Stimulated activated CD8-positive, alpha-beta memory T cell treated with anti-CD3 and anti-CD28 coated beads, Interleukin-12 subunit alpha, Interleukin-12 subunit beta, amount 100 ng/mL, for 1 hour (primary cell): Measurements from ENCODE around the gene LOXL4.

Source experiments
- DNase-seq: peaks from one replicate; pipeline ENCODE4 v3.0.0-alpha.2; 2020; ENCODE audit warnings: low read depth

LOXL4 gene

DNA sequence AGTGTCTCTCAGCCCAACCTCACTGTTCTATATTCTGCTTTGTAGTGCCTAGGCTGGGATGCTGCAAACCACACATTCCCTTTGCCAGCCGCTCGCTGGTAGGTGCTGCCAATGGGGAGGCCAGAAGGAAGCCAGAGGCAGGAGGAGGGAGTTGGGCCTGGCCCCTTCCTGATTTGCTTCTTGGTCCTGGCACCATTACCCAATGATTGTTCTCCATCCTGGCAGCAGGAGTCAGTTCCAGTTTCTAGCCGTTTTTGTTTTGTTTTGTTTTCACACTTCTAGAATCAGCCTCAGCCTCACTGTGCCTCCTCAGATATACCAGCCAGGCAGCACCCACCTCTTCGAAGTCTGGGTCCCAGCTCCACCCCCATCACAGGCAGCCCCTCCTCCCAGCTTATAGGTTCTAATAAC, 27.4 kb upstream of the LOXL4 start:
- no peak for DNase-seq

DNA sequence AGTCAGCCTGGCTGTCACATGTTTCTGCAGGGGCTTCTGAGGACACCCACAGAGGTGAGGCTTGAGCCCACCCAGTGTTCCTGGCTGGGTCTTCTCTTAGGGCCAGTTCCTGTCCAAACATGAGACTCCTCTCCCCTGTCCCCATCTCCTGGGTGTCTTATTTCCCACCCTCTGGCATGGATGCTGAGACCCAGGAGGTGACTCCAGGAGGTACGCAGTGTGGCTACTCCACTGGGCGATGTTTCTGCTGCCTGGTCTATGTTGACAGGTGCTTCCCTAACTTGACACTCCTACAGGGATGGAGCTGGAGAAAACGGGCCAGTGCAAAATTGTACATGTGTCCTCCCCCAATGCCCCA, 26.3 kb upstream of the LOXL4 start:
- no peak for DNase-seq

DNA sequence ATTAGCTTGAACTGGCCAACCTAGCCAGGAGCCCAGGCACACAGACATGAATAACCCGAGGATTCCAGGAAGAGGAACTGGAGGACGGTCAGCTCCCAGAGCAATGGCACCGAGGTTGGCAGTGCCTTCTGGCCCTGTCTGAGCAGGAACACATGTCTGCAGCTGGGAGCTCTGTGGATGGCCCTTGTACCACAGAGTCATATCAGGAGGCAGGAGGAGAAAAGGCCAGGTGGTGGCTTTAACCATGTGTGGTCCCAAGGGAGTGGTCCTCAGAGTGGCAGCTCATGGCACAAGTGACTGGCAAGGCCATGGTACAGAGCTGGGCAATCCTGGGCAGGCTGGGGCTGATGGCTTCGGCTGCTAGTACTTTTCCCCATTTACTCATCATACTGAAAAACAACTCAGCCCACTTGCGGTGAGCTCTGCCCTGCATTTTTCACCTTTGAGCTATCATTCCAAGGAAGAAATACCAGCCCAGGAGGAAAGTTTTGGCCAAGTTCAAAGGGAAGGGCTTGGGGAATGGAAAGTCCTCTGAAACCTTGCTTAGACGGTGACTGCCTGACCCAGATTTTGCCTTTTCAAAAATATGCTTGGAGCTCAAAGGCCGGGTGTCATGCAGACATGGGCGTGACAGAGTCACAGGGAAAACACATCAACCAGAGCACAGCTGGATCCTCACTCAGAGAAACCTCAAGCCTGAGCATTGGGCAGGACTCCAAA, 25.7 kb upstream of the LOXL4 start:
- no peak for DNase-seq

DNA sequence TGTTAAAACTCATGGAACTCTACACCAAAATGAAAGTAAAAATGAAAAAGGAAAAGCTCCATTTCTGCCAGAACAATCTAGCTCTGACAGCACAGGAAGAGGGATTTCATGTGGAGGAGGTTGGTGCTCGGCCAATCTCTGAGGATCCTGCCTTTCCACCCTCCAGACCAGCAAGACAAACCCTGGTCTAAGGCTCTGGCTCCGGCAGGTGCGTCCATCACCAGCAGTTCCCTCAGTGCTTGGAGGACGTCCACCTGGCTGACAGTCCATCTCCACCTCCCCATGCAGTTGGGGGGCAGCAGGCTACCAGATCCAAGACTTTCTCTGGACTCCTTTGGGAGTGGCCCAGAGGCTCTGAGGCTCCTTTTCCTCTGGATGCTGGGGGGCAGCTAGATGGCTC, 25.0 kb upstream of the LOXL4 start:
- no peak for DNase-seq

DNA sequence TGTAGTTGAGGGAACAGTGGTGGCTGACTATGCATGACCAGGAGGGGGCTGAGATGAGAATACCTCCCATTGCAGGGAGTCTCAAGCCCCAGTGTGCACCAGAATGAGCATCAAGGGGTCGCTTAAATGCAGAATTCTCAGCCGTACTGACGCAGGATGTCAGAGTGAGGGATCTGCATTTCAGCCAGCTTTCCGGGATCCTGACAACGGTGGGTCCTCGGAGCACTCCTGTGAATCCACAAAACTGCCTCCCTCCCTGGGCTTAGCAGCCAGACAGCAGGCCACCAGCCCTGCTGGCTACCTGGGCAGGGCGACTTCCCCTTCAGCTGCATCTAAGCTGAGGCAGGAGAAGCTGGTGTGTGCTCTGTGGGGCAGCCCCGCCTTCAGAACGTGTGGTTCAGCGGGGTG, 21.8 kb upstream of the LOXL4 start:
- no peak for DNase-seq

DNA sequence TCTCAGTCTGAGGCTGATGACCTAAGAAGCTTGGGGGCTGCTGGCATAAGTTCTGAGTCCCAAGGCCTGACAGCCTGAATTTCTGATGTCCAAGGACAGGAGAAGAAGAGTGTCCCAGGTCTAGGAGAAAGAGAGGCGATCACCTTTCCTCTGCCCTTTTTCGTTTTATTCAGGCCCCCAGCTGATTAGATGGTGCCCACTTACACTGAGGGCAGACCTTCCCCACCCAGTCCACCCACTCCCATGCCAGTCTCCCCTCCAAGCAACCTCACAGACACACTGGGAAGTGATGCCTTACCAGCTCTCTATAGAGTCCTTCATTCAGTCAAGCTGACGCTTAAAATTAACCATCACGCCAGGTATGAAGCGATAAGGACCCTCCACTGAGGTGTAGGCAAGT, 19.3 kb upstream of the LOXL4 start:
- no peak for DNase-seq

DNA sequence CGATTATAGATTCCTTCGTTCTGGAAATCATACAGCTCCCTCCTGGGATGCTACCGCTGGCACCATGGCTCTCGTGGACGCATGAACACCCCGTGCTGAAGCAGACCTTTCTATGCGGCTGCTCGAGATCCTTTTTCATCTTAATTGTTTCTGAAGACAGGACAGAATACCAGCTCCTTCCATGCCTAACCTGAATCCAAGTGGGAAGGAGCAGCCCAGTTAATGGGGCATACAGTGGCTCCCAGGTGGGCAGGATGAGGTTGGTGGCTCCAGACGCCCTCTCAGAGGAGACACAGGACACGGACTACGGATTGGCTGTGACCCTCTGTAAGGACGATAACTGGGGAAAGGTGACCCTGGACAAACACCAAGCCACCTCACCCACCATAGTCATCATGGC, 18.4 kb upstream of the LOXL4 start:
- no peak for DNase-seq

DNA sequence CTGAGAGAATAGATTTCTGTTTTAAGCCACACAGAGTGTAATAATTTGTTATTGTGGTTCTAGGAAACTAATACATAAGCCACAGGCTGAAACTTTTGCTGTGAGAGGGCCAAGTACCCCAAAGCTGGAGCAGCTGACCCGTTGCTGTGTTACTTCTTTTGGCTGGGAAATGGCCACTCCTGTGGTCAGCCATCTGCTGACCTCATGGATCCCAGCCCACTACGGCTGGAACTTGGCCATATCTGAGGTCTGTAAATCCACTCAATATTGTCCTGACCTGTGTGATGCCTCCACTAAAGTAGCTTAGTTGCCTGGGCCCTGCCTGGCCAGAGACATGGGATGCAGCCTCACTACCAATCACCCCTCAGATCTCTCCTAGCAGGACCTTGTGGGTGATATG, 17.4 kb upstream of the LOXL4 start:
- no peak for DNase-seq

DNA sequence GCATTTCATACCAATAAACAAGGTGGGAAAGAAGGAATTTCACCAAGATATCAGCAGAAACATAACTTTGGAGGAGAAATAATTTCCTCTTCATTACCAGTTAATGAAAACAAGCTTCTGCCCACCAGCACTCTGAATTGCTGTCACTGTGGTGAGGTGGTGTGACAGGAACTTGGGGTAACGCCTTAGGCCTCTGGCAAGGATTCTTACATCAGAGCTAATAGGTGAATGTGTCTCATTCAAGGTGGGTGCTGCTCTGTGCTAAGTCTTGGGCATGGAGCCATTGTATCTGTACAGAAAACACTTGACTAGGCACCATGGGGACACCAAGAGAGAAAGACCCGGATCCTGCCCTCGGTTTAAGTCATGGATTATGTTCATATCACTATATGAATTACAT, 8.3 kb upstream of the LOXL4 start:
- DNase-seq, result no peak

DNA sequence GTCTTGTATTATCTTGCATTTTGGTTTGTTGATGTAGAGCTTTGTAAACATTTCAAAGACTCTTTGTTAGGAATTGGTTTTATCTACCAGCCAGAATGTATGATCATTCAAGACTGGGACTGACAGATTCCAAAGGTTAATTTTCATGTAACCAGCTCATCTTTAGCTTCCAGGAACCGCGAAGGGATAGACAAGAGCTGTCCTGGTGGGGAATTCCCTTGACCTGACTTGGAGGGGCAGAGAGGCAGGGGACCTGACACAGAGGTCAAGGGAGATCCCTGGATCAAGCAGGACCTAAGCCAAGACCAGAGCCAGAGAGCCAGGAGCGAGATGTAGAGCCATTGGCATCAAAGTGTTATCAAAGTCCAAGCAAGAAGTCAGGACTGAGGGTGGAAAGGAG, 6.6 kb upstream of the LOXL4 start:
- DNase-seq, result no peak

DNA sequence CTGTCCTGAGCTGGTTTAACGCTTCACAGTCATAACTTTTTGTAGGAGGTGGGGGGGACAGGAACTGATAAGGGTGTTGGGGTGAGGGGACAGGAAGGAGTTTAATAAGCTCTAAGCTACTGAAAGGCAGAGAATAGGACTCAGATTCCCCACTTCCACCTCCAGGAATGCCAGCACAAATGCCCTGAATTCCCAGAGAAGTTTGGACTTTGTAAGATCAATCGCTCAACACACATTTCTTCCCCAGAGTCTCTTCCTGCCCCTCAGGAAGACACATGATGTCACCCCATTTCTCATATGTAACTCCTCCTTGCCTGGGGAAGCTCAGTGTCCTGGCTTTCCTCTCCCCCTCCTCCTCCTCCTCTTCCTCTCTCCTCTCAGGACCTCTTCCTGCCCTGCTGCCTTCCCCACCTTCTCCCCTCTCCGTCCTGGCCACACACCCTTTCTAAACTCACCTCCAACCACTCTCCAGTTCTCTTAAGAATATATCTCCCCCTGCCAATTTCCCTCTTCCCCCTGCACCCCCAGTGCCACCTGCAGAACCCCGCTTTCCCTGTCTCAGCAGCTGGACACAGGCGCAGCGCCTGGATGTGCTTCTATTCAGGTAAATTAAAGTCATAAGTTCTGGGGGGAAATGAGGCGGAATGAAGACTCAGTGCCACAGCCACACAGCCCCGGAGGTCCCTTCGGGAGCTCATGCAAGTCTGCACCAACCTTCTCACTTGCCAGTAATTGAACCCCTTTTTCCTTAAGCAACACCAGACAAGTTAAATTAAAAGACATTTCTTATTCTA, 5.3 kb upstream of the LOXL4 start:
- no peak for DNase-seq

DNA sequence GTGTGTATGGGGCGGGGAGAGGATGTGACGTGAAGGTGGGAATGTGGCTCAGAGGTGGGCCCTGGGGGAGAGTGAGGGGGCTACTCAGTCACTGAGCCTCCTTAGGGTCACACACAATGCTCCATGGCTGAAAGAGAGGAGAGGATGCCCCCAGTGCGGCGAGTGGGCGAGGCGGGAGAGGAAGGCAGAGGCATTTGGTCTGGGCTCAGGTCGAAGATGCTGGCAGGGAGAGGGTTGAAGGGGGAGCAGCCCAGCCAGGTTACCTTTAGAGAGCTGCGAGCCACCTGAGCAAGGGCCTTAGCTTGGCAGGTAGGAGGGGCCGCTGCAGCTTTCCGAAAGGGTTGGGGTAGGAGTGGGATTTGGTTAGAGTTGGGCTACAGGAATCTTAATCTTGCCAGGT, 4.7 kb upstream of the LOXL4 start:
- DNase-seq, result no peak

DNA sequence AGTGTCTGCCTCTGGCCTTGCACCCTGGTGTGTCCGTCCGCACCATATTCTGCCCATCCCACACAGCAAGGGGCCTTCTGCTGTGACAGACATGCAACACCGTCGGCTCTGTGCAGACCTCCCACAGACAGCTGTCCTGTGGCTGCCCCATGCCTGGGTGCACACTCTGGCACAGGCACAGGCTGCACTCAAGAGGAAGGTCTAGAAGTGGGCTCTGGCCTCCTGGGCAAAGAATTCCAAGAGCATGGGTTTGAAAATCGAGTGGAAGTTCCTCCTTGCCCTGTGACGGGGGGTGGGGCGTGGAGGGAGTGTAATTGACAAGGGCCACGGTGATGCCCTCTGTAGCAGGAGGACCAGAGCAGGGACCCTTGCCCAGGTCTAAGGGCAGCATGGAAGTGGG, 4.3 kb upstream of the LOXL4 start:
- DNase-seq, result no peak

DNA sequence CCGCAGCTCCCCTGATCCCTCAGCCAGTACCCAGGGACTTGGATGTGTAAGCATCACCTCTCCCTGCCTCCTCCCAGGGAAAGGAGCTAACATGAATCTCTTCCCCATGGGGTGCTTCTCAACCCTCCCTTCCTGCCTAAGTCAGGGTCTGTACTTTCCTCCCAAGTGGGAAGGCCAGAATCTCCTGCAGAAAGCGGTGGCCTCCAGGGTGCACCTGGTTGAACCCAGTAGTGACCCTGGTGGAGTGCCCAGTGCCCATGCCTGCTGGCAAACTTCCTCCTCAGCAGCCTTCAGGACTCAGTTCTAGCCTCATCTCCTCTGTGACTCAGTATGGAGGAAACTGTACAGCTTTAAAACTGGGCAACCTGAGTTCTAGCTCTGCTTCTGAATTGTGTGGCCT, 2.8 kb upstream of the LOXL4 start:
- no peak for DNase-seq

DNA sequence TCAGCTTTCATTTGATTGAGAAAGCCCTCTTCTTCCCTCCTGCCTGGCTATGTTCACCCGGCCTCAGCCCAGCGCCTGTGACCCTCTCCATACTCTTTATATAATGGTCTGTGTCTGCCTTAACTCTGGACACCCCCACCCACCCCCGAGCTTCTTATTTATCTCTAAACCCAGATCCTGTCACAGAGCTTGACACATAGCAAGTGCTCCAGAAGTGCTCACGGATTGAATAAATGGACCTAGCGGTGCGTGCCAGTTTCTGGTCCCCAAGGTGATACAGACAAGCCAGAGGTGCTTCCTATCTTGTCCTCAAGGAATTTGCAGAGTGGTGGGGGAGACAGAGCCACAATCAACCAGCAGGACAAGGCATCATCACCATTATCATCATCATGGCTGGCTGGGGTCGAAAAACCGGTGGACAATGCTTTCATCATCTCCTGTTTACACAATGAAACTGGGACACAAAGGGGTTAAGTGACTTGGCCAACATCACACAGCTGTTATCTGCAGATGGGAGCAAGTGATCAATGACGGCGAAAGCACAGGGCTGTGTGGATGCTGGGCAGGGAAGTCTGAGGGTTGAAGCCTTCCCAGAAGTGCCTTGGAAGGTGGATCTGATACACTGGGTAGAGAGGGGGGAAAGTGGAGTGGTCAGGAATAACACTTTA, 2.2 kb upstream of the LOXL4 start:
- DNase-seq, result no peak

DNA sequence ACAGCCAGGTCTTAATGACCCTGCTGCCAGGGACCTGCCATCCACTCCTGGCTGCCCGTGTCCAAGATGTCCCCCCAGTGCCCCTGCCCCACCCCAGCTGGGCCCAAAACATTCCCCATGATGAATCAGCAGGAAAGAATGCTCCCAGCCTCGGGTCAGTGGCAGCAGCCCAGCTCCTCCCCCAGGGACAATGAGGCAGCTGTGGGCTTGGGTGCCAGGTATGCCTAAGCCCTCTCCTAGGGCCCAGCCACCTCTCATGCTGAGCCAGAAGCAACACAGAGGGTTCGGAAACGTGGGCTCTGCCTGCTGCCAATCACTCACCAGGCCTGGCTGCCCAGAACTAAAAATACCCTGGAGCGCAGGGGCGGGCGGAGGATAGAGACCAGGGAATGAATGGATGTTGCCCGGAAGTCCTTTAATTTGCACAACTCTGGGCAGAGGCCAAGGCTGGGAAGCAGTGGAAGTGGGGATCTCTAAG, 1.5 kb upstream of the LOXL4 start:
- no peak for DNase-seq

DNA sequence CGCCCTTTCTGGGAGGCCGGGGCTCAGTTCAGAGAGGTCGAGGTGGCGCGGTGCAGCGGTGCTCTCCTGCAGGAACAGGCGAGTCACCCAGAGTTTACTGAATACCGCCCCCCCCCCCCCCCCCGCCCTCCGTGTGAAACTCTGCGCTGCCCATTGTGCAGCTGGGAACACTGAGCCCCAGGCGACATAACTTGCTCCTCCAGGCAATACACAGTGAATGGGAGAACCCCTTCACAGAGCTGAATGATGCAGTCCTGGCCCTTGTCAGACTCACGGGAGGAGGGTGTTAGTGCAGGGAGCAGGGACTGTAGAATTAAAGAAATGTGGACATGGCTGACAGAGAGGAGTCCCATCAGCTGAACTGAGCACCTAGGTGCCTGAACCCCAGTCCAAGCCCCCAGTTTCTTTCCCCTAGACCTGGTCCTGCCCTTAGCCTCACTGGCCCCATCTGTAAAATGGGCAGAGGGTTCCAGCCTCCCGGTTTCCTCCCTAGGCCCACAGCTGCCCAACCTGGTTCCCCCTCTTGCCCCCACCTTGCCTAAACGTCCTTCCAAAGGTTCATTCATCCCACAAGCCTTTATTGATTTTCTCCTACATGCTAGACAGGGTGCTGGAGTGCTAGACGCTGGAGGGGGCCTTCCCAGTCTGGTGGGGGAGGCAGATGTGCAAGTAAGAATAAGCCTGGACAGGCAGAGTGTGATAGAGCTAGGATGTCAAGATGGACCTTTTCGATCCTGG, 869 bp upstream of the LOXL4 start:
- DNase-seq, result no peak

DNA sequence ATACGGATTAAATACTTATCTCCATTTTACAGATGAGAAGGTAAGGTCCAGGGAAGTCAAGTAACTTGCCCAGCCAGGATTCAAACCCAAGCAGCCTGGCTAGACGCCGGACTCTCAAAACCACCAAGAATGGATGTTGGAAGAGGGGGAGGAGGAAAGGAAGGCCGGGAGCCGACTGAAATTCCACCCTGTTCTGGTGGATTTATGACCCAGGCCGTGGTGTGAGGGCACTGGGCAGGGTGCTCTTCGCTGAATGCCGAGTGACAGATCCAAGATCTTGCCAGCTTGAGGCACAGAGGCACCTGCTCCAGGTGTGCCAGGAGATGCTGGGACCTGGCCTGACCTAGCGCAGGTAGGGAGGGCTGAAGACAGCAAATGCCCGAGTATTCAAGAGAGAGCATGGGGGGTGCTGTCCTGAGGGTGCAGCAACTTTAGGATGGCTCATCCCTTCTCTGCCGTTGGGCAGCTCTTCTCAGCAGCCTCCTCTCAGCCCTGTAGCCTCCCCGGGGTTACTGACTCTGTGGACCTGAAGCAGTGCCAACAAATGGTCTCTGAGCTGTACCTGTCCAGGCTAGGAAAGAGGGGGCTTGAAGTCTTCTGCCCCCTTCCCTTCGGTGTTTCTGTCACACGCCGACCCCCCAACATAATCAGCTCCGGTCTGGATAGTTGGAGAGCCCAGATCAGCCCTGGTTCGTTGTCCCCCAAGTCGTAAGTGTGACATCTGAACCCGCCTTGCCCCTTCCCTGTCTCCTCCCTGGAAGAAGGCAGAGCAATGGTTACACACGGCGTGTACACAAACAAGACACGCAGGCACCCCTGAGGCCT, 713 bp downstream of the LOXL4 start:
- no peak for DNase-seq

DNA sequence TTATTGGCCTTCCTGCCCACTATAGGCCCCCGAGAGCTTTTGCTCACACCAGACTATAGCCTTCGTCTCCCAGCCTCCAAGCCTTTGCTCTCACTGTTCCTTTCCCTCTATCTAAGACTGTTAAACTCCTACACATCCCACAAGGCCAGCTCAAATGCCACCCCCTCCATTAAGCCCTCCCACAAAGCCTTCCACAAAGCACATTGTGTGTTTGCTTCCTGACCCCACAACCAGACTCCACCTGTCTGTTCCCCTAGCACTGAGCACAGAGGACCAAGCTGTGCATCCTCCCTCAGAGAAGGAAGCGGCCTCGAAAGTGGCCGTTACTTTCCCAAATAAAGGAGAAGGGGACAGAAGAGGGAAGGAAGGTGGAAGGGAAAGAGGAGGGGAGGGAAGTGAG, 1.3 kb downstream of the LOXL4 start:
- DNase-seq, result no peak

DNA sequence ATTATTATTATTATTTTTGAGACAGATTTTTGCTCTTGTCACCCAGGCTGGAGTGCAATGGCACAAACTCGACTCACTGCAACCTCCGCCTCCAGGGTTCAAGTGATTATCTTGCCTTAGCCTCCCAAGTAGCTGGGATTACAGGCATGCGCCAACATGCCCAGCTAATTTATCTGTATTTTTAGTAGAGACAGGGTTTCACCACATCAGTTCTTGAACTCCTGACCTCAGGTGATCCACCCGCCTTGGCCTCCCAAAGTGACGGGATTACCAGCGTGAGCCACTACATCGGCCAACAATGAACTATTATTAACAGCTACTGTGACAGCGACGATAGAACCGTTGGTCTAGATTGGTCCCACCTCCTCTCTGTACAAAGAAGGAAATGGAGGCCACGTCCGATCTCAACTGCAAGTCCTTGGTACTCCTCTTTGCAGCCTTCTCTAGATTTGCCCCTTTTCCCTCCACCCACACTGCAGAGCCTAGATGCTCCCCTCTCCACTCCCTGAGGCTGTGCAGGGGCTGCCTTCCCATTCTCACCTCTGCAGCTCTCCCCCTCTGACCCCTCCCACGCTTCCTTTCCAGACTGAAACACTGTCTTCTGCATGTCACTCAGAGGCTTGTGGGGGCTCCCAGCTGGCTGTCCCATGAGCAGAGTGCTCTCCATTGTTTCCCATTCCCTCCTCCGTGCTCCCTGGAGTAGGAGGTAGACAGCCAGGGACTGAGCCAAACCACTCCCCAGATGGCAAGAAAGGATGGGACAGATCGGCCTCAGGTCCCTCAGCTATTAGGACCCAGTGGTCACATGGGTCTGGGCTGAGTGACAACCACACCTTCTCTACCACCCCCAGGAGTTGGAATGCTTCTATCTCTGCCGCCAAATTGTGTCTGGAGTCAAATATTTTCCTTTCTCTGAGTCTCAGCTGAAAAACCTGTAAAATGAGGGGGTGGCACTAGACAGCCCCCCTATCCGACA, 2.3 kb downstream of the LOXL4 start:
- DNase-seq, result no peak
